Brain microvascular endothelial cell (primary cell): ENCODE data around the gene HOXA6.
A peak's percentile ranks its signal among the peaks of the same experiment; 100 is the strongest.

Experiments used
- DNase-seq: peaks from one replicate; pipeline ENCODE4 v3.0.0-alpha.2; 2020
- H3K27ac ChIP-seq: fragments of 250-450 bp; sonication (Bioruptor Pico); 2 replicates; pipeline ENCODE4 v1.5.1; 2020; ENCODE audit warnings: mild to moderate bottlenecking, moderate library complexity
- H3K27me3 ChIP-seq: fragments of 250-450 bp; sonication (Bioruptor Pico); replicated peaks from 2 replicates; pipeline ENCODE4 v1.5.1; 2020; ENCODE audit warnings: mild to moderate bottlenecking
- H3K36me3 ChIP-seq: fragments of 250-450 bp; sonication (Bioruptor Pico); replicated peaks from 2 replicates; pipeline ENCODE4 v1.5.1; 2020; ENCODE audit warnings: mild to moderate bottlenecking
- H3K4me3 ChIP-seq: 2 replicates; pipeline ENCODE4 v1.5.1; 2011; ENCODE audit warnings: low read depth, mild to moderate bottlenecking, control low read depth, low read length, moderate library complexity
- CTCF ChIP-seq: IDR thresholded peaks from 2 replicates; pipeline ENCODE4 v1.5.1; 2011; ENCODE audit warnings: low read depth, mild to moderate bottlenecking, moderate library complexity, low read length, control low read depth, inconsistent platforms; ENCODE audit errors: missing control alignments
- in situ Hi-C: cut with HindIII; loops from 2 replicates; pipeline ENCODE4 v1.10.0; 2017; ENCODE audit warnings: low sequenced_read_pairs, low pct_ligation_motif_present

HOXA6 gene

GRCh38 chr7:27141923-27142579, 5.5 kb downstream of the HOXA6 start:
- H3K36me3 ChIP-seq: no peaks in the 10 kb centered on the region
- in situ Hi-C loops: no loop called here
- peak overlapping the region; percentile 40 for H3K4me3 ChIP-seq
- H3K27me3 ChIP-seq: peaks cover 97% of the 10 kb centered on the region
- H3K27ac ChIP-seq: no peak overlapping the region
- DNase-seq: no peak
- TF ChIP-seq CTCF: peak; percentile 4

GRCh38 chr7:27141137-27141922, 6.2 kb downstream of the HOXA6 start:
- TF ChIP-seq CTCF: no peak
- H3K36me3 ChIP-seq: no peaks in the 10 kb centered on the region
- DNase-seq: no peak
- in situ Hi-C loops: no loop called here
- peaks cover 97% of the 10 kb centered on the region for H3K27me3 ChIP-seq
- H3K4me3 ChIP-seq: no peak overlapping the region
- no peak overlapping the region for H3K27ac ChIP-seq

- Histone ChIP-seq H3K36me3 (no peaks in the 10 kb centered on the region), H3K27ac (no peak overlapping the region), H3K4me3 (no peak overlapping the region), H3K27me3 (peaks cover 97% of the 10 kb centered on the region)
- in situ Hi-C loops: no loop called here
- TF ChIP-seq CTCF: no peak
- no peak for DNase-seq
Observed at GRCh38 chr7:27140126-27140857, 7.3 kb downstream of the HOXA6 start.

GRCh38 chr7:27139334-27140125, 8.0 kb downstream of the HOXA6 start:
- H3K36me3 ChIP-seq: no peaks in the 10 kb centered on the region
- no peak for TF ChIP-seq CTCF
- no peak for DNase-seq
- peaks cover 97% of the 10 kb centered on the region for H3K27me3 ChIP-seq
- in situ Hi-C loops: no loop called here
- H3K27ac ChIP-seq: no peak overlapping the region
- no peak overlapping the region for H3K4me3 ChIP-seq

- Histone ChIP-seq H3K36me3 (no peaks in the 10 kb centered on the region), H3K4me3 (no peak overlapping the region), H3K27ac (no peak overlapping the region), H3K27me3 (peaks cover 97% of the 10 kb centered on the region)
- TF ChIP-seq CTCF: no peak
- in situ Hi-C loops: no loop called here
- no peak for DNase-seq
Observed at GRCh38 chr7:27138985-27139333, 8.6 kb downstream of the HOXA6 start.
